ENCODE measurements around the gene RAB12.

RAB12 gene

GRCh38 chr18:8685914-8686216, 76.6 kb downstream of the RAB12 start:
- no peak for DNase-seq

- no peak for DNase-seq
Measured at GRCh38 chr18:8686611-8687010, 77.4 kb downstream of the RAB12 start.

GRCh38 chr18:8688216-8688800, 79.1 kb downstream of the RAB12 start:
- no peak for DNase-seq

GRCh38 chr18:8688816-8689215, 79.6 kb downstream of the RAB12 start:
- DNase-seq, result no peak
